Measurements from ENCODE around the gene GPSM1. TPM values are rescaled to one million over a fixed set of nuclear protein-coding genes. Genes with fewer than 3 reads are reported as not detected.

The GPSM1 gene
- total and polyA plus RNA-seq, 10 donors, result 4.5 to 27.9 (median 12.5) TPM

DNA sequence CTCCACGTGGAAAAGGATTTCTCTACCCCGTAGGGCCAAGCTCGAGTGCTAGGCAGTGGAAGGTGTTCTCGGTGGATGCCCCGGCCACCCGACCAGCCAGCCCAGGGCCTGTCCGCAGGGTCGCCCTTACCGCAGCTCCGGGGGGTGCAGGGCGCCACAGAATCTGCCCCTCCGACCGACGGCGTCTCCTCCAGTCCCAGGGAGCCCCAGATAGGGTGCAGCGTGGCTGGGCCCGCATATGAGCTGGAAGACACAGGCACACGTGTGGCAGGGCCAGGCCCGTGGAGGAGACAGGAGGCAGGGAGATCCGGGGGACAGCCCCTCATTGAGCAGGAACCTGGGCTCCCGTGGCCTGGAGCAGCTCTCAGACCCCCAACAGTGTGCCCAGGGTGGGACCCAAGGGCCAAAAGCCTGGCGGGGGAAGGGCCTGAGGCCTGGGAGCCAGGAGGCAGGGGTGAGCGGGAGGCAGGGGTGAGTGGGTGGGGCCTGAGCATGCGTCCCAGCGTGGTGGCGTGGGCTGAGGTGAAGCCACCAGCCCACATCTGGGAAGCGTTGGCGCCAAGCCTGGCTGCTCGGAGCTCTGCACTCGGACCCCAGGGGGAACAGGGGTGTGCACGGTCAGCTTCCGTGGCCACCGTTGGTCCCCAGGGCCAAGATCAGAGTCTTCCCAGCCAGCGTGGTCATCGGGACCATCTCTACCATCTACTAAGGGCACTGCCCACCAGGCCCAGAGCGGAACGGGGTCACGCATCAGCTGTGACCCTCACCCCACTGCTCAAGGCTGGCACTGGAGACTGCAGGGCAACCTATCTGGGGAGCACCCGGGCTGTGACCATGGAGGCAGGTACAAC, 45.7 kb upstream of the GPSM1 start:
- no peak for DNase-seq
- no peak overlapping the region for H3K4me3 ChIP-seq
- 72 to 90% (median 84%) methylated on average over 9 to 39 of the region's 39 CpGs for WGBS, 5 donors
- H3K27me3 ChIP-seq (replicated peaks in 1 of 7), result peaks cover 0 to 61% (median 29%) of the 10 kb centered on the region in 7 donors
- no peaks in the 10 kb centered on the region for H3K36me3 ChIP-seq
- H3K27ac ChIP-seq, result no peak overlapping the region
- intact Hi-C loops (cut with DNase I; ENCODE audit: low total_unique reads), result loop anchor here (5.0 kb wide), 1 partner anchor 109 kb away; no protein-coding TSS in a partner anchor
- H3K4me1 ChIP-seq, result peaks cover 9 to 22% (median 15%) of the 10 kb centered on the region in 6 donors
- H3K9me3 ChIP-seq, result no peaks in the 10 kb centered on the region
- TF ChIP-seq, protein P1, sequence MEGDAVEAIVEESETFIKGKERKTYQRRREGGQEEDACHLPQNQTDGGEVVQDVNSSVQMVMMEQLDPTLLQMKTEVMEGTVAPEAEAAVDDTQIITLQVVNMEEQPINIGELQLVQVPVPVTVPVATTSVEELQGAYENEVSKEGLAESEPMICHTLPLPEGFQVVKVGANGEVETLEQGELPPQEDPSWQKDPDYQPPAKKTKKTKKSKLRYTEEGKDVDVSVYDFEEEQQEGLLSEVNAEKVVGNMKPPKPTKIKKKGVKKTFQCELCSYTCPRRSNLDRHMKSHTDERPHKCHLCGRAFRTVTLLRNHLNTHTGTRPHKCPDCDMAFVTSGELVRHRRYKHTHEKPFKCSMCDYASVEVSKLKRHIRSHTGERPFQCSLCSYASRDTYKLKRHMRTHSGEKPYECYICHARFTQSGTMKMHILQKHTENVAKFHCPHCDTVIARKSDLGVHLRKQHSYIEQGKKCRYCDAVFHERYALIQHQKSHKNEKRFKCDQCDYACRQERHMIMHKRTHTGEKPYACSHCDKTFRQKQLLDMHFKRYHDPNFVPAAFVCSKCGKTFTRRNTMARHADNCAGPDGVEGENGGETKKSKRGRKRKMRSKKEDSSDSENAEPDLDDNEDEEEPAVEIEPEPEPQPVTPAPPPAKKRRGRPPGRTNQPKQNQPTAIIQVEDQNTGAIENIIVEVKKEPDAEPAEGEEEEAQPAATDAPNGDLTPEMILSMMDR (IDR thresholded peaks at IDR 0.05 in 8 of 11, conservative IDR thresholded peaks at IDR 0.05 in 3 of 11), result no peak
- TF ChIP-seq POLR2A (IDR thresholded peaks at IDR 0.05) (no peak), POLR2AphosphoS5 (IDR thresholded peaks at IDR 0.05) (no peak)

DNA sequence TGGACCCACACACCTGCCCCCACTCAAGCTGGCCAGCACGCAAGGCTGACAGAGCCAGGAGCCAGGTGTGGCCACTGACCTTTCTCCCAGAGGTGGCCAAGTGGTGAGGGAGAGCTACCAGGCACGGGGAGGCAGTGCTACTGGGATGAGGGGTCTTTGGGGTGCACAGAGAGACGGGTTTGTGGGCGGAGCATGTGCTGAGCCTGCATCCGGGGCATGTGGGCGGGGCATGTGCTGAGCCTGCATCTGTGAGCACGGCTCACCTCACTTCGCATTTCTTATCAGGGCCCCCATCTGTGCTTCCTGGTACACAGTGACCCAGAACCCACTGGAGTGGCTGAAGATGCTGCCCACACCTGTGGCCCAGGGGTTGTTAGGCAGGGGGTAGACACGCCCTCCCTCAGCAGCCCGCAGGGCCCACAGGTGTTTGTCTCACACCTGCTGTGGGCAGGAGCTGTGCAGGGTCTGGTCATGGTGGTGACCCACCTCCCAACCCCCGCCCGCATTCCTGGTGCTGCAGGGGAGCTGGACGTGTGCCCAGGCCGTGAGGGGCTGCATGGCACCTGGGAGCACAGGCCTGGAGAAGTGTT, 45.0 kb upstream of the GPSM1 start:
- Histone ChIP-seq H3K27ac (peak overlapping the region in 1 of 8 donors; percentile 68), H3K4me1 (peaks cover 9 to 22% (median 15%) of the 10 kb centered on the region in 6 donors), H3K9me3 (no peaks in the 10 kb centered on the region), H3K36me3 (no peaks in the 10 kb centered on the region), H3K4me3 (peak overlapping the region in 1 of 8 donors; percentile 63), H3K27me3 (replicated peaks in 1 of 7) (peaks cover 0 to 60% (median 29%) of the 10 kb centered on the region in 7 donors)
- WGBS, 5 donors, result 36 to 47% (median 45%) methylated on average over 10 to 14 of the region's 14 CpGs
- TF ChIP-seq POLR2AphosphoS5 (IDR thresholded peaks at IDR 0.05) (peak; percentile 18 to 42 (median 40)), POLR2A (IDR thresholded peaks at IDR 0.05) (no peak)
- TF ChIP-seq, protein P1 (IDR thresholded peaks at IDR 0.05 in 8 of 11, conservative IDR thresholded peaks at IDR 0.05 in 3 of 11), result no peak
- no peak for DNase-seq
- intact Hi-C loops (cut with DNase I; ENCODE audit: low total_unique reads), result loop anchor here (5.0 kb wide), 1 partner anchor 110 kb away; no protein-coding TSS in a partner anchor

DNA sequence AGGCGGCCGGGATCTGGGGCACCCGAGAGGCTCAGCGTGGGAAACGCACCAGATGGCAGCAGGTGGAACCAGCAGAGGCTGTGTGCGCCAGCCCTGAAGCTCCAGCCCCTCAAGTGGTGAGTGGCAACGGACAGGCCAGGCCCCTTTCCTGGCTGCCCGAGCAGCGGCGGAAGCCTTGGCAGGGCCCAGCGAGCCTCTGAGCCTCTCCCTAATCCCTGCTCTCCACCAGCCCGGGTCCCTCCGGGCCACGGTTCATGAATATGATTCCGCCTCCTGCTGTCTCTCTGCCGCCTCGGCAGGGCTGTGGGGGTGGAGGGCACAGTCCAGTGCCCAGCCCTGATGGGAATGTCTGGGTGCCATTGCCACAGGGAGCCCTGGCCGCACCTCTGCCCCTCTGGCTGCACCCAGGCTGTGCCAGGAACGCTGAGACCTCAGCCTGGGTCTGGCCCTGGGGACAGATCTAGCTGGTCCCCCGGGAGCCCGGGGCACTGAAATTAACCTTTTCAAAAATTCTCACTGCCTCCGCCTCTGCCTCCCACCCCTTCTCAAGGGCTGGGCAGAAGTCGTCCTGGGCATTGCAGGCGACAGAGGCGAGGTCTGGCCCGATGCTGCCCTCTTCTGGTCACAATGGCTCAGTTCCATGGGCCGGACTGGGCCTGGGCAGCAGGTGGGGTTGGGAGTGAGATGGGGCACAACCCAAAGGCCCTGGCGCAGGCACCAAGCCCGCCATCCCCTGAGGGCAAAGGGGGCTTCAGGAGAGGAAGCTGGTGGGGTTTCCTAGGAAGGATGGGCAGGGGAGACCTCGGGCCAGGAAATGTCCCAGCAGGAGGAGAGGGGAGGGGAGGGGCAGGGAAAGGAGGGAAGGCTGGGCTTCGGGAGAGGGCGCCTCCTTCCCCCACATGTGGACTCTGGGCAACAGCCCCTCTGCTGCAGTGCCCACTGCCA, 43.8 kb upstream of the GPSM1 start:
- Histone ChIP-seq H3K4me1 (peaks cover 9 to 22% (median 15%) of the 10 kb centered on the region in 6 donors), H3K27me3 (replicated peaks in 1 of 7) (peaks cover 0 to 64% (median 24%) of the 10 kb centered on the region in 7 donors), H3K4me3 (peak overlapping the region in 7 of 8 donors; percentile 1 to 63 (median 30)), H3K36me3 (no peaks in the 10 kb centered on the region), H3K27ac (peak overlapping the region in 5 of 8 donors; percentile 16 to 68 (median 62)), H3K9me3 (no peaks in the 10 kb centered on the region)
- DNase-seq, result peak; percentile 94
- intact Hi-C loops (cut with DNase I; ENCODE audit: low total_unique reads), result loop anchor here (5.0 kb wide), 1 partner anchor 111 kb away; no protein-coding TSS in a partner anchor
- 13 to 30% (median 20%) methylated on average over 20 to 31 of the region's 32 CpGs for WGBS, 5 donors
- TF ChIP-seq POLR2A (IDR thresholded peaks at IDR 0.05) (no peak), POLR2AphosphoS5 (IDR thresholded peaks at IDR 0.05) (peak in 2 of 3 donors; percentile 47 to 56)
- TF ChIP-seq, protein P1 (IDR thresholded peaks at IDR 0.05 in 8 of 11, conservative IDR thresholded peaks at IDR 0.05 in 3 of 11), result peak; percentile 84 to 95 (median 91)
